OCI-M2 (cell line): Measurements from ENCODE around the gene LZTFL1.

Source experiments
- DNase-seq: peaks from one replicate; lab custom pipeline; 2025; ENCODE audit not compliant: unreplicated experiment; lab: John Stamatoyannopoulos, UW

LZTFL1 gene

GRCh38 chr3:45787551-45787950, 54.4 kb downstream of the LZTFL1 start:
- no peak for DNase-seq

- no peak for DNase-seq
These were observed 55.0 kb downstream of the LZTFL1 start for GRCh38 chr3:45786801-45787495.

- no peak for DNase-seq
These were observed 56.2 kb downstream of the LZTFL1 start for GRCh38 chr3:45785605-45786150.

- DNase-seq: no peak
These were observed 58.3 kb downstream of the LZTFL1 start for GRCh38 chr3:45783667-45784066.

DNA sequence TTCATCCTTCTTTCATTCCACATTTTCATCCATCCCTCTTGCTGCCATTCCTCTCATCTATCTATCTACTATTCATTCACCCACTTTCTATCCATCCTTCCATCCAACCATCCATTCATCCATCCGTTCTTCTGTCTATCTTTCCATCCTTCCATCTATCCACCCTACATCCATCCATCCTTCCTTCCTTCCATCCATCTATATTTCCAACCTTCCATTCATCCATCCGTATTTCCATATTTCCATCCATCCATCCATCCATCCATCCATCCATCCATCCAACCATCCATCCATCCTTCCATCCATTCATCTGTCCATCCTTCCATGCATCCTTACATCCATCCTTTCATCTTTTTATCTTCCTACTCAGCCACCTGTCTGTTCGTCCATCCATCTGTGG, 59.5 kb downstream of the LZTFL1 start:
- no peak for DNase-seq

DNA sequence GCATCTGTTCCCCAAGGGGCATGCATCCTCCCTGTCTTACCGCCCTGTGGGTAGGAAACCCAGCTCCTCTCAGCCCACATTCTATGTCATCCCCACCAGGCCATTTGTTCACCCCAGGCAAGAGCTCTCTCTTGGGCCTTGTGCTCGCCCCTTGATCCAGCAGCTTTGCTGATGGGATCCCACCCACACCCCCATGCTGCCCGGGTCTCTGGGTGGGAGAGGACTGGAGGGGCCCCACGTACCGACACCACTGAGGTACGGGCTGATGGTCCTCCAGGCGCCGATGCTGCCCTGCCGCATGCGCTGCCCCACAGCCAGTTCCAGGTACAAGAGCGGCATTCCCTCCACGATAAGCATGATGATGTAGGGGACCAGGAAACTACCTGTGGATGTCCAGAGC, 60.1 kb downstream of the LZTFL1 start:
- no peak for DNase-seq

DNA sequence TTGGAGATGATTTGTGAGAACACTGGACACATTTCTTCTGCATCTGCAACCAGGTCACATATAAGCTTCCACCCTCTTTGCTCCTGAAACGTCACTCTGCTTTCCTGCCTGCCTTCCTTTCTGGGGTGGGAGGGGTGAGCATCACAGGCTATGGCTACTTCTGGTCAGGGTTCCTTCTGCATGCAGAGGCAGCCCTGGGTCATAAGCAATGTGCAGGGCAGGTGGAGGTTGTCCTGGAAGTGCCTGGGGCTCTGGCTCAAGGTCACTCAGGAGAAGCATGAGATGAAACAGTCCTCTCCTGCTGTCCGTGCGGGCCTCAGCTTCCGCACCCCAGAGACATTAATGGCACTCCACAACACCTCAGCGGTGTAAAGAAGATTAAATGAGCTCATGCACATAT, 60.6 kb downstream of the LZTFL1 start:
- no peak for DNase-seq

DNA sequence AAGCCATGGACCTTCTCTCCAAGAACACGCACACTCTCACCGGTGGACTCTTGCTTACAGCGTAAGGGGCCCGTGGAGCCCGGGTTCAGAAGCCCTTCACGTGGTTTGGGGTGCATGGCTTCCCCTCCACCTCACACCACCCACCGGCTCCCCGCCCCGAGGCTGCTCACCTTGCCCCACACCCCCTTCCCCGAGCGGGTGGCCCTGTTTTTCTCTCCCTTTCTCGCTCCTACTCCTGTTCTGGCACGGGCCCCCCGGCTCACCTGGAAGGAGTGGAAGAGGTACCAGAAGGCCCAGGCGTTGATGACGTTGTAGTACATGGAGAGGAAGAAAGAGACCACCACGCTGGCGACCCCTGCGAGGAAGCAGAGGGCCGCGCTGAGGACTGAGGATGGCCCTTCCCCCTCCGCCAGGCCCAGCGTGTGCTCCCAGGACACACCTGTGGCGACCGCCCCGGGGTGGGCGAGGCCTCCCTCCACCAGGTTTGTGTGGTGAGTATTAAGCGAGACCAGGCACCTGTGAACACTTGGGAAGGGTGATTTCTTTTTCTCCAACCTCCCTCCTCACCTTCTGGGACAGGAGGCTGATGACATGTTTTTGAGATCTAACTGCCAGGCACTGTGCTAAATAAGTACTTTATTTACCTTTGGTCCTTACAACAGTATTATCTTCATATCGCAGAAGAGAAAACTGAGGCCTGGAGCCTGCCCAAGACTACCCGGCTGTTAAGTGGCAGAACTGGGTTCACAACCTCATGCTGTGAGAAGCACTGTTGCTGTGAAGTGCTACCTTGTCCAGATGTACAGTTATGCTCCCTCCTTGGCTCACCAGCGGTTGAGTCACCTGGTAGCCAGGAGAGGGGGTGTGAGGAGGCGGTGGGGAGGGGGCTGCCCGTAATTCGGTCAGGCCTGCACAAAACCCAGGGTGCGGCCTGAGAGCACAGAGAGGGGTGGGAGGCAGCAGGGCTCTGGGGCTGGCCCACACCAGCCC, 61.9 kb downstream of the LZTFL1 start:
- DNase-seq: no peak

DNA sequence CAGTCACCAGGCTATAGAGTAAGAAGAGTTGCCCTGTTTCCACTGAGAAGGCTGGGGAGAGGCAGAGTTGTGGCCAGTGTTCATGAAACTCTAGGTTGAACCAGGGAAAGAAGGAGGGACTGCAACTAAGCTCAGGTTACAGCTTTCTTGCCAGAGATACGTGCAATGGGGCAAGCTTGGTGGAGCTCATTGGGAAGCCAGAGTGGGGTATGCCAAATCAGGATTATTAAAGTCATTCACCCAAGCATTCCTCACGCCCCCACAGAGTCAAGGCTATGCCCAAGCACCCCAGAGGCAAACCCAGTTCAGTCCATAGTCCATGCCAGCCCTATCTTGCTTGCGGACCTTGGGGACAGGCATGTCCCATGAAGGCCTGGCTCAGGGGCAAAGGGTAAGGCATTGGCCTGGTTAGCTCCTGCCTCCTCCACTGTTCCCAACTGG, 63.1 kb downstream of the LZTFL1 start:
- DNase-seq: no peak

DNA sequence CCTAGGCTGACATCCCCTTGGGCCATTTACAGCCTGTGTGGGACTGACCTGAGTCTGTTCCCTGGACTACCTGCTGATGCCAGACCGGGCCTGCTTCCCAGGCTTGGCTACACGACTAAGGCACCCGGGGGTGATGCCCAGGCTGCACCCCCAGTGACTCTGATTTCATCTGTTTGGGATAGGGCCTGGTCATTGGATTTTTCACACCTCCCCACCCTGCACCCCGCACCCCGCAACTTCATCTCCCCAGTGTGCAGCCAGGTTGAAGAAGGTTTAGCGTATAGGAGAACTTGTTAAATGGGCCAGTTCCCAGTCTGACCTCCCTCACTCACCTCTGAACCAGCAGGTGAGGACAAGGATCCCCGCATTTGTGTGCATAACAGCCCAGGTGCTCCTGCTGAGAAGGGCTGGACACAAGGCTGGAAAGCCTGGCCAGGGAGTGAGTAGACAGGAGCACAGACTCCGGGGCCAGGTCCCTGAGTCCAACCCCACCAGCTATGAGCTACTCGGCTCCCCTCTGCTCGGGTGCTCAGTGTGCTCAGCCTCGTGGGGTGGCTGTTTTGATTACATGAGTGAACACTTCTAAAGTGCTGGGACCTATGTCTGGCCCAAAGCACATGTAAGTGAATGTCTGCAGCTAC, 64.1 kb downstream of the LZTFL1 start:
- no peak for DNase-seq

GRCh38 chr3:45777111-45777745, 64.7 kb downstream of the LZTFL1 start:
- DNase-seq: no peak

DNA sequence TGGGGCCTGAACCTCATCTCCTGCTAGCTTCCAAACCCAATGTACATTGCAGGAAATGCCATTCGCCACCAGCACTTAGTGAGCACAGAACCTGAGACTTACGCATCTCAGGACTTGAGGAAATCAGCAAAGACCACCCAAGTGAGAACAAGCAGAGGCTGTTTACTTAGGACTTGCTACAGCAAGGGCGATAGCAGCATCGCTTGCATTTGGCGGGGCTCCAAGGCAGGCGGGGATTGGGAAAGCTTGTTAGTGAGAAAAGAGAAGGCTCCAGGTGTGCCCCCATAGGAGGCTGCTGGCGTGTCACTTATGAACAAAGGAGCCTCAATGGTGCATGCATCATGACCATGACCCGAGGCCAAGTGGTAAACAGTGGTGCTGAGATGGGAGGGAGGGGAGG, 65.3 kb downstream of the LZTFL1 start:
- DNase-seq: no peak

DNA sequence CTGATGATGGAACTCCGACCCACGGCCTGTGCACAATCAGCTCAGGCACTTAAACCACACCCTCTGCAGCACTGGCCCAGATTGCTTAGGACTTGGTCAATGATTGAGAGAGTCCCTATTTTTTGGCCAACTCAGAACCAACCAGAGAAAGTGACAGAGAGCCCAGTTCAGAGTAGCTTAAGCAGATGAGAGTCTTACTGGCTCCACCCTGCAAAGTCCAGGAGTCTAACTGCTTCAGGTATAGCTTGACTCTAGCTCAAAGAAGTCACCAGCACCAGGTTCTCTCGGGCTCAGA, 65.7 kb downstream of the LZTFL1 start:
- no peak for DNase-seq

GRCh38 chr3:45775571-45776300, 66.2 kb downstream of the LZTFL1 start:
- no peak for DNase-seq

GRCh38 chr3:45774581-45775521, 67.1 kb downstream of the LZTFL1 start:
- no peak for DNase-seq

- DNase-seq: no peak
These were observed 68.0 kb downstream of the LZTFL1 start for GRCh38 chr3:45773714-45774449.
